ENCODE data around the gene THAP6.
"Not testable (repeated sequence)": the region's sequence is repeated elsewhere in the genome, so short reads cannot be mapped to it uniquely, and the experiment has no call there.

Gene THAP6

DNA sequence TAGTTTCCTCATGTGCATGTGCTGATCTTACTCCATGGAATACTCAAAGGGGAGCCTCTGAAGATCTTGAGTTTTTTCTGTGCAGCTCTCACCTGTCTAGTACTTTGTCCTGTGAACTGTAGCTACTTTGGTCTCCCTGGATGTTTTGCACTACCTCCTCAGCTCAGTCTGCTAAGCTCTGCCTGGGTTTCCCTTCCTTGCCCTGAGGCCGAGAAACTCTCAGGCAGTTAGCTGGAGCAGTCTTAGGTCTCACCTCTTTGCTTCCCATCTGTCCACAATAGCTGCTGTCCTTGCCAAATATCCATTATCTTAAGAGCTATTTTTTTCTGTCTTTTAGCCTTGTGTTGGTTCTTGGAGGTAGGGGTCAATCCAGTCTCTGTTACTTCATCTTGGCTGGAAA is 11.6 kb downstream of the THAP6 start:
- no peak for DNase-seq (ENCODE audit: low spot score)

DNA sequence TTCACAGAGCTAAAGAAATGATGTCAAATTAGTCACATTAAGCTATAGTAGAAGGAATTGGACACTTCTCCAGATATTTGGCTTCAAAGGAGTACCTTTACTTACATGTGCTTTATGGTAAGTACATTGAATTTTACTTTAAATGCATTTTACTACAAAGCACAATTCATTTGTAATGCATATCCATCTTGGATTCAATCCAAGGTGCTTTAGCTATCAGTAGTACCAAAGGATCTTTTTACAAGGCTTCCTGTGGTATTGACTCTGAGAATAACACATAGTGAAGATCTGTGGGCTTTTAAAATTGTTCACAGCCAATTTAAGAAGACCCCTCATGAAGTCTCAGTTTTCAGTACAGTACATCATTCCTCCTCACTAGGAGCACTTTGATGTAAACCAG is 13.2 kb downstream of the THAP6 start:
- no peak for DNase-seq (ENCODE audit: low spot score)

DNA sequence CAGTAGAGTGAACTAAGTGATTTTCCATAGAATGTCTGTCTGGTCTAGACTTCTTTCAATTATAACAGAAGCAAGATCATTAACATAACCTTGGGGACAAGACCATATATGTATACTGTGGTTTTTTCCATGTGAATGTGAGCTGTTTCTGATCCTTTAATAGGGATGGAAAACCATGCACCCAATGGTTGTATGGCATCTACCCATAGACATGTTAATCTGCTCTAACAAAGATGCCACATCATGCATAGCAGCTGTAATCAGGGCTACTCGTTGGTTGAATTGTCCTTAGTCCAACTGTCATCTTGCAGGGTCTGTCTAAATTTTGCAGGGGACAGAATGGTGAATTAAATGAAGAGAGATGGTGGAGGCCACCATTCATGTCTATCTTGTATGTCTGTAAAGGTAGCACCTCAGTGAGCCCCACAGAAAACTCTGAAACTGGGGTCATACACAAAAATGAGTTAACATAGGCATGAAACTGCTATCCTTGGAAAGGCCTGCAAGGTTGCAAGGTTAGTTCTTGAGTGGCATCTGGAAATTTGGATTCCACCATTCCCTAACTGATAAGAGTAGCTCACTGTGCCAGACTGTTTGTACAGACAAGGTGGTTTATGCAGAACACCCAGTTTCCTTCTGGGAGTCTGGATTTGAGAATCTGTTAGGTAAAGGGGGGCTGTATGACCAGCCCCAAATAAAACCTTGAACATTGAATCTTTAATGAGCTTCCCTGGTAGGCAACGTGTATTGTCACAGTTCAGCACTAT is 16.5 kb downstream of the THAP6 start:
- no peak for DNase-seq (ENCODE audit: low spot score)

DNA sequence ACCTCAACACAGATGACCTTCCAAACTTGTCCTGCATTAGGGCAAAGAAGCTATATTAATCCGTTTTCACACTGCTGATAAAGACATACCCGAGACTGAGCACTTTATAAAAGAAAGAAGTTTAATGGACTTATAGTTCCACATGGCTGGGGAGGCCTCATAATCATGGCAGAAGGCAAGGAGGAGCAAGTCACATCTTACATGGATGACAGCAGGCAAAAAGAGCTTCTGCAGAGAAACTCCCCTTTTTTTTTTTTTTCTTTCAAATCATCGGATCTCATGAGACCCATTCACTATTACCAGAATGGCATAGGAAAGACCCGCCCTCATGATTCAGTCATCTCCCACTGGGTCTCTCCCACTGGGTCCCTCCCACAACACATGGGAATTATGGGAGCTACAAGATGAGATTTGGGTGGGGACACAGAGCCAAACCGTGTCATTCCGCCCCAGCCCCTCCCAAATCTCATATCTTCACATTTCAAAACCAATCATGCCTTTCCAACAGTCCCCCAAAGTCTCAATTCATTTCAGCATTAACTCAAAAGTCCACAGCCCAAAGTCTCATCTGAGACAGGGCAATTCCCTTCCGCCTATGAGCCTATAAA is 17.4 kb downstream of the THAP6 start:
- not testable (repeated sequence) for DNase-seq (ENCODE audit: low spot score)

DNA sequence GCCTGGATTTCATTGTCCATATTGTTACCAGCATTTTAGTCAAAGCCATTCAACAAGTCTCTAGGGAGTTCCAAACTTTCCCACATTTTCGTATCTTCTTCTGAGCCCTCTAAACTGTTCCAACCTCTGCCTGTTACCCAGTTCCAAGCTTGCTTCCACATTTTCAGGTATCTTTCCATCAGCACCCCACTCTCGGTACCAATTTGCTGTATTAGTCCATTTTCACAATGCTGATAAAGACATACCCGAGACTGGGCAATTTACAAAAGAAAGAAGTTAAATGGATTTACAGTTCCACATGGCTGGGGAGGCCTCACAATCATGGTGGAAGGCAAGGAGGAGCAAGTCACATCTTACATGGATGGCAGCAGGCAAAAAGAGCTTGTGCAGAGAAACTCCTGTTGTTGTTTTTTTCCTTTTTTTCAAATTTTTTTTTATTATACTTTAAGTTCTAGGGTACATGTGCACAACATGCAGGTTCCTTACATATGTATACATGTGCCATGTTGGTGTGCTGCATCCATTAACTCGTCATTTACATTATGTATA is 19.1 kb downstream of the THAP6 start:
- DNase-seq (ENCODE audit: low spot score) = not testable (repeated sequence)

DNA sequence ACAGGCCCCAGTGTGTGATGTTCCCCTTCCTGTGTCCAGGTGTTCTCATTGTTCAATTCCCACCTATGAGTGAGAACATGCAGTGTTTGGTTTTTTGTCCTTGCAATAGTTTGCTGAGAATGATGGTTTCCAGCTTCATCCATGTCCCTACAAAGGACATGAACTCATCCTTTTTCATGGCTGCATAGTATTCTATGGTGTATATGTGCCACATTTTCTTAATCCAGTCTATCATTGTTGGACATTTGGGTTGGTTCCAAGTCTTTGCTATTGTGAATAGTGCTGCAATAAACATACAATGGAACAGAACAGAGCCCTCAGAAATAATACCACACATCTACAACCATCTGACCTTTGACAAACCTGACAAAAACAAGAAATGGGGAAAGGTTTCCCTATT is 19.7 kb downstream of the THAP6 start:
- not testable (repeated sequence) for DNase-seq (ENCODE audit: low spot score)

DNA sequence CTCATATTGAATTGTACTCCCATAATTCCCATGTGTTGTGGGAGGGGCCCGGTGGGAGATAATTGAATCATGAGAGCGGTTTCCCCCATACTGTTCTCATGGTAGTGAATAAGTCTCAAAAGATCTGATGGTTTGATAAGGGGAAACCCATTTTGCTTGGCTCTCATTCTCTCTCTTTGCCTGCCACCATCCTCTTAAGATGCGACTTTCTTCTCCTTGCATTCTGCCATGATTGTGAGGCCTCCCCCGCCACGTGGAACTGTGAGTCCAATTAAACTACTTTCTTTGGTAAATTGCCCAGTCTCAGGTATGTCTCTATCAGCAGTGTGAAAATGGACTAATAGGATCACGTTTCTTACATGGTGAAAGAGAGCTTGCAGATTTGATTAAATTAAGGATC is 23.0 kb downstream of the THAP6 start:
- DNase-seq (ENCODE audit: low spot score) = not testable (repeated sequence)

DNA sequence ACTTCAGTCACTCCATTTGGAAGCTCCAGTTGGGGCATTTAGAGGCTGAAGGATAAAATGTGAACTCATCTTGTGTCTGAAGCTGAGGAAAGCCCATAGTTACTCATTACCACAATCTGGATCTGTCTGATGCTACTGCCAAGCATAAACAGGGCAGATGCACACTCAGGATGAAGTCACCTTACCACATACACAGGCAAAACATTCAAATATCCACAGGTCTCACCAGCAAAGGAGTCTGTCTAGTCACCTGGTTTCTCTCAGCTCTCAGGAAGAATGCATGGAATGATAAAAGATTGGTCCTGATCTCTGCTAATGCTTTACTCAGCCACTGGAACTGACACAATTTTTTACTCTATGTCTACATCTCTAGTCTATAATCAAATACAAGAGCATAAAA is 28.6 kb downstream of the THAP6 start:
- no peak for DNase-seq (ENCODE audit: low spot score)

DNA sequence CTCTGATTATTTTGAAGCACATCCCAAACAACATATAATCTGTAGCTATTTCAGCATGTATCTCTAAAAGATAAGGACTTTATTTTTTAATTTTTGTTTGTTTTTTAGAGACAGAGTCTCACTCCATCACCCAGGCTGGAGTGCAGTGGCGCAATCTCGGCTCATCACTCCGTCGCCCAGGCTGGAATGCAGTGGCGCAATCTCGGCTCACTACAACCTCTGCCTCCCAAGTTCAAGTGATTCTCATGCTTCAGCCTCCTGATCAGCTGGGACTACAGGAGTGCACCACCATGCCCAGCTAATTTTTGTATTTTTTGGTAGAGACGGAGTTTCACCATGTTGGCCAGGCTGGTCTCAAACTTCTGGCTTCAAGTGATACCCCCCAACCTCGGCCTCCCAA is 29.9 kb downstream of the THAP6 start:
- DNase-seq (ENCODE audit: low spot score) = not testable (repeated sequence)

DNA sequence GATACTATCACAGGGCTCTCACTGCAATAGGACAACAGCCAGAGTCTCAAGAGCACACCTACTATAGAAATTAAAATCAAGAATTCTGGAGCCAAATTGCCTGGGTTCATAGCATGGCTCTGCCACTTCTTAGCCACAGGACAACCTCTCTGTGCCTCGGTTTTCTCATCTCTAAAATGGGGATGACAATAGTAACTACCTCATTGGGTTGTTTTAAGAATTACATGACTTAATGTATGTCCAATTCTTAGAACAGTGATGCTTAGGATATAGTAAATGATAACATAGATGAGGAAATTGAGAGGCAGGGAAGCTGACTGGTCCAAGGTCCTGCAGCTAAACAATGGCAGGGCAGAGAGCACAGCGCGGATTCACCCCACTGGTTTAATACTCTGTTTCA is 30.6 kb downstream of the THAP6 start:
- no peak for DNase-seq (ENCODE audit: low spot score)

DNA sequence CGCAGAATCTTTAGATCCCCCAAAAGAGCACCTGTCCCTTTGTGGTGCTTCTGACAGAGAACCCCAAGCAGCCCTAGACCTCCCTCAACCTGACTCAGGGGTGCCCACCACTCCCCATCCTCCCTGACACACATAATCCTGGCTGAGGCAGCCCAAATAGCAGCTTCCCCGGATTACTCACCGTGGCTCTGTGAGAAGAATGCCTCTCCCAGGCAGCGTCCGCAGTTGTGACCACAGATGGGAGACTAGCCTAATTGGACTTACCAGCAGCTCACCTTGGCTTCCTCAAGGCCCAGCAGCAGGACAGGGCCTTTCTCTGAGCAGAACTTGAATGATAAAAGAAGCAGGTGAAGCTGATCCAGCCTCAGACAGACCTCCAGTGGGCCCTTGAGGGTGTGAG is 31.3 kb downstream of the THAP6 start:
- DNase-seq (ENCODE audit: low spot score) = no peak

DNA sequence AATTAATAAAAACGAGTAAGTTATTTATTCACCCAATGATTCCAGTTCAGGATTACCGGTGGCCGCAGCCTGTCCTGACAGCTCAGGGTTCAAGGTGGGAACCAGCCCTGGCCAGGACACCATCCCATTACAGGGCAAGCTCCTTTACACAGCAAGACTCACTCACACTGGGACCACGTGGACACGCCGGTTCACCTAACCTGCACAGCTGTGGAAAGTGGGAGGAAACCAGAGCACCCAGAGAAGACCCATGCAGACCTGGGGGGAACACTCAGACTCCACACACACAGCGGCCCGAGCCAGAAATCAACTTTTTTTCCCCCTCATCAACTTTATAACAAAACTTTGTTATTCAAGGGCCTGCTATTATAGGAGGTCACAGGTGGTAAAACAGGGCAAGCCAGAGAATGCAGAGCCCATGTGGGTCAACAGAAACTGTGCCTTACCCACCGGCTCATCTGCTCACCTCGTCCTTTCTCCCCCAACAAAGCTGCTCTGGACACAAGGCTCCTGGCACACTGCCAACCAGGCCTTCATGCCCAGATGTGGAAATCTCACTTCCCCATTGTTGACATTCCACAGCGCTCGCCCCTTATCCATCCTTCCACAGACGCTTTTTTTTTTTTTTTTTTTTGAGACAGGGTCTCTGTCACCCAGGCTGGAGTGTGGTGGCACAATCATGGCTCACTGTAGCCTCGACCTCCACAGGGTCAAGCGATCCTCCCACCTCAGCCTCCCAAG is 33.5 kb downstream of the THAP6 start:
- no peak for DNase-seq (ENCODE audit: low spot score)

DNA sequence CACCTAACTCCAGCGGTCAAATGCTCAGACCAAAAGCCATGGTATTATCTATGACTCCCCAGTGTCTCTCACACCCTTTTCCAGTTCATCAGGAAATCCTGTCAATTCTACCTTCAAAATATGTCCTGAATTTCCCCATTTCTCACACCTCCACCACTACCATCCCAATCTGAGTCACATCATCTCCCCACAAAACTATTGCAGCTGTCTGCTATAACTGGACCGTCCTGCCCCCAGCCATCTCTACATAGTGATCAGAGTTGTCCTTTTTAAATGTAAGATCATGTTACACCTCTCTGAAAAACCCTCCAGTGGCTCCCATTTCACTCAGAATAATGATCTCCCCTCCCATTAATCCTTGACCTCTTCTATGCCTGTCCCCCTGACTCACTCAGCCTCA is 34.7 kb downstream of the THAP6 start:
- DNase-seq (ENCODE audit: low spot score) = no peak

DNA sequence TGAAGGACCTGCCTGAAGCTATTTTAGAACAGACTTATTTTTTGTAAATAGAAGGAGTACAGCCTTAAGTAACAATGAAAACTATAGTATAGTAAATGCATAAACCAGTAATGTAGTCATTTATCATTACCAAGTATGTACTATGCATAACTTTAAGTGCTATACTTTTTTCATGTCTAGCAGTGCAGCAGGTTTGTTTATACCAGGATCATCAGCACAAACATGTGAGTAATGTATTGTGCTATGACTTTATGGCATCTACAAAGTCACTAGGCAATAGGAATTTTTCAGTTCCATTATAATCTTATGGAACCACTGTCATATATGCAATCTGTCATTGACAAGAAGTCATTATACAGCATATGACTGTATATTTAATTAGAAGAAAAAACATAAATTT is 38.2 kb downstream of the THAP6 start:
- no peak for DNase-seq (ENCODE audit: low spot score)

DNA sequence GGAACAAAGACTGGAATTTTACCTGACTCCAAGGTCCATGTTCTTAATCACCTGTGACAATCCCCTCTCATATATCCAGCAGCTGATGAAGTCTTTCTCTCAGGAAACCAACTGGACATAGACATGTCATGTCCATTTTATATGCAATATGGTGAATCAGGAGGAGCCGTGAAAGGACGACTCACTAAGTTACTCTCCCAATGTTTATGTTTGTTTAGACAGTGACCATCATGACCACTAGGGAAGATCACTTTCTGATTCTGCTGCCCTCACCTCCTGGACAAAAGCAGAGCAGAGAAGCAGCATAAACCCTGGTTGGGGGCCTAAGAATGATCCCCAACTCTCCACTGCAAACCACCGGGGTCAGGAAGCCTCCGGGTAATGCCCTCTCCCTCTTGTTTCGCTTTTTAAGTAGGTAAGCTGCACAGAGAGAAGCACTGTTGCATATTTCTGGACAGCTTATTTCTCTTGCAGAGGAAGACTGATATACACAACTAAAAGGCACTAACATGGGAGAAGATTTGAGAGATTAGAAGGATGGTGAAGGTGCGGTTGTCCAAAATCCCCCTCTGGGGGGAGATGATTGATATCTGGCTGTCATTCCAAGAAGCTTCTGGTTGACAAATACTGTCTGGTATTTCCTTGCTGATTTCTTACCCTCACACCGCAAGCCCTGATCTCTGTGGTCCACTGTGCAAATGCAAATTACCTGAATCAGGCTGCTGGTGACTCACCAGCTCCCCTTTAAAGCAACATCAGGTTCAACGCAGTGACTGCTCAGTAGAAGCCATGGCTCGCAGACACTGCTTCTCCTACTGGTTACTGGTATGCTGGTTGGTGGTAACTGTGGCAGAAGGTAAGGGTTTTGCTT is 41.3 kb downstream of the THAP6 start, which contains the start of gene ODAPH:
Gene ODAPH, plus strand, starts transcription at position 773 of the 871 bp plus-strand sequence. Its CDS starts 17 bp downstream, at position 790.
- DNase-seq (ENCODE audit: low spot score) = peak; percentile 41

DNA sequence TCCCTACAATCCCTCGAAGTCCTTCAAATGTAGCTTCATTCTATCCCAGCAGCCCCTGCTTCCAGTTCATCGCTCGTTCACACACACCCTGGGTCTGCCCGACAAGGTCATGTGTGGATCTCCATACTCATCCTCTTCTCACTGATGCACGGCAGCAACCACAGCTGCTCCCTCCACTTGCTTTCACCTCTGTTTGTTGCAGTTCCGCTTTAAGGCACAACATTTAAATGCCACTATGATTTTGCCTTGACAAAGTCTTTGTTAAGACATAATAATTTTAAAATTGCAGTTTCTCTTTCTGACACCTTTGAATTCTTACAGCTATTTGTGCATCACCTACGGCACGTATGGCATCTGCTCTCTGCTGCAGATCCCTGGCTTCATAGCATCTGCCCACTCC is 43.4 kb downstream of the THAP6 start:
- DNase-seq (ENCODE audit: low spot score) = no peak

DNA sequence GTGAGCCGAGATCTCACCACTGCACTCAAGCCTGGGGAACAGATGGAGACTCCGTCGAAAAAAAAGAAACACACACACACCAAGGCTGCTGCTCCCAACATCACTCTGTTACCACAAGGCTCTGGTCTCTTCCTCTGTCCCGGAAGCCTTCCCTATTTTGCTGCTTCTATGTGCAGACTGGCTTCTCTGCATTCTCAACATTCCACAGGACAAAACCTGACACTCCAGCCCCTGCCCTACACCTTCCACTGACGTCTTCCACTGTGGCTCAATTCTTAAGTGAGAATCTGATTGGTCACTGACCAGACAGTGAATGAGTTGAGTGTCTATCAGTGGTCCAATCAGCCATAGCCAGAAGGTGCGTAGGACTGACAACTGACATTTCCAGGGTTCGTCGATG is 47.5 kb downstream of the THAP6 start:
- DNase-seq (ENCODE audit: low spot score) = no peak

DNA sequence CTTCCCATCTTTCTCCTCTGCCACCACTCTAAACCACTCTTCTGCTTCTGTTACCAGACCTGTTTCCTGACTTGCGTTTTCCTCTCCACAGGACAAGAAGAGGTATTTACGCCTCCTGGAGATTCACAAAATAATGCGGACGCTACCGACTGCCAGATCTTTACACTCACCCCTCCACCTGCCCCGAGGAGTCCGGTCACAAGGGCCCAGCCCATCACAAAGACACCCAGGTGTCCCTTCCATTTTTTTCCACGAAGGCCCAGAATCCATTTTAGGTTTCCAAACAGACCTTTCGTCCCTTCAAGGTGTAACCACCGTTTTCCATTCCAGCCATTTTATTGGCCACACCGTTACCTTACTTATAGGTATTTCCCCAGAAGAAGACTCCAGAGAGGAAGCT is 49.8 kb downstream of the THAP6 start:
- DNase-seq (ENCODE audit: low spot score) = no peak

DNA sequence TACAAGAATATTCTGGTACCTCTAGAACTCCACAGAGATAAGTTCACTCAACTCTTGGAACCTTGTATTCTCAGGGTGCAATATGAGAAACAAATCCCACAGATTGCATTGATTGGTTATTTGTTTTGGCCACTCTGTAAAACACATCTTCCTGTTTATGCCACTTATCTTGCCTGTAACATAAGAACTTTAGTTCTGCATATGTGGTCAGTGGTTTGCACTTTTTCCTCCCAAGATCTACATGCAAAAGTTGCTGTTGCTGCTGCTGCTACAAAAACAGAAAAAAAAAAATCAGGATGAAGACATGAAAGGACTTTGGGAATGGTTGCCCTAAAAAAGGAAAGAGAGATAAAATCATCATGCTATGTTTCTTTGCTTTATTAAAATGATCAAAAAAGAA is 51.2 kb downstream of the THAP6 start:
- DNase-seq (ENCODE audit: low spot score) = no peak

DNA sequence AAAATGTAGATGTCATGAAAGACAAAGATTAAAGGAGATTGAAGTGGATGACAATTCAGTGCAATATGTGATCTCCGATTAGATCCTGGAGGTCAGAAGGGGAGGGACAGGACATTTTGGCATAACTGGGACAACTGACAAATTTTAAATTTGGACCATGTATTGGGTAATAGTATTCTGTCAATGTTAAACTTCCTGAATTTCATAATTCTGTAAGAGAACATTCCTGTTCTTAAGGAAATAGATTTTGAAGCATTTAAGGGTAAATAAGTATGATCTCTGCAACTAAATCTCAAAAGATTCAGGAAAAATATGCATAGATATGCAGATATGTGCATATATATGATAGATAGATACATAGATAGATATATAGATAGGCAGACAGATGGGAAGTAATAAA is 52.6 kb downstream of the THAP6 start:
- no peak for DNase-seq (ENCODE audit: low spot score)

DNA sequence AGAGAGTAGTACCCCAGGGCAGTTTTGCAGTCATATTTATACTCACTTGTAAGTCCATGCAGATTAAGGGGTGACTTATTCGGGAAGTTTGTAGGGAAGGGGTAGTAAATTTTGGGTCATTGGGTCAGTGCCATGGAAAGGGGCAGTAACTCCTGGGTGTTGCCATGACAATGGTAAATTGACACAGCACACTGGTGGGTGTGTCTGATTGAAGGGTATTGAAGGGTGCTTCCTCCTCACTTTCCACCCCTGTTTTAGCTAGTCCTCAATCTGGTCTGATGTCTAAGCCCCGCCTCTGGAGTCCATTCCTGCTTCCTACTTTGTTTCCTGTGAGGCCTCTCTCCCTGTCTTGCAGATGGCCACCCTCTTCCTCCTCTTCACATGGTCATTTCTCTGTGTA is 53.5 kb downstream of the THAP6 start:
- no peak for DNase-seq (ENCODE audit: low spot score)

All from germinal center (tissue), 1 donor.